HEK293 (cell line): Measurements from ENCODE around the gene SORCS3.

Source experiments
- CTCF ChIP-seq: fragments of 450-650 bp; formaldehyde crosslinking; IDR thresholded peaks from 2 replicates; pipeline ENCODE4 v1.5.1; 2016; ENCODE audit warnings: missing biosample characterization, missing genetic modification characterization
- SETDB1 ChIP-seq: IDR thresholded peaks from one replicate; pipeline ENCODE4 v1.6.1; 2017; ENCODE audit warnings: mild to moderate bottlenecking, low read length, moderate library complexity, mixed read lengths; ENCODE audit not compliant: insufficient read length
- TCF7L2 ChIP-seq: IDR thresholded peaks from 2 replicates; pipeline ENCODE4 v1.6.1; 2011; ENCODE audit warnings: low read depth, mild to moderate bottlenecking, inconsistent platforms, low read length, moderate library complexity, borderline replicate concordance
- ZNF155 ChIP-seq: fragments of 450-650 bp; formaldehyde crosslinking; IDR thresholded peaks from 2 replicates; pipeline ENCODE4 v1.5.1; 2016; ENCODE audit warnings: missing biosample characterization, missing genetic modification characterization
- ZNF560 ChIP-seq: fragments of 450-650 bp; formaldehyde crosslinking; IDR thresholded peaks from 2 replicates; pipeline ENCODE4 v1.5.1; 2017; ENCODE audit warnings: missing biosample characterization, missing genetic modification characterization, borderline replicate concordance

- TF ChIP-seq CTCF (tag by site-specific recombination) = no peak
- no peak for TF ChIP-seq TCF7L2
- no peak for TF ChIP-seq ZNF155 (tag by site-specific recombination)
- no peak for TF ChIP-seq ZNF560 (tag by site-specific recombination)
- no peak for TF ChIP-seq SETDB1
These were observed 352.0 kb downstream of the SORCS3 start for GRCh38 chr10:104993085-104993484.
